ENCODE measurements around the gene AFF3. TPM values are rescaled to one million over a fixed set of nuclear protein-coding genes. Genes with fewer than 3 reads are reported as not detected.

The AFF3 gene
- total RNA-seq, 1 experiment from 2014 or later = not detected

- DNase-seq = no peak
- Histone ChIP-seq H4K20me1 (ENCODE audit: insufficient read depth) (no peaks in the 10 kb centered on the region), H3K9me2 (ENCODE audit: insufficient read depth) (no peaks in the 10 kb centered on the region), H3K4me2 (no peak overlapping the region), H3F3A (ENCODE audit: insufficient read depth, low read depth) (no peaks in the 10 kb centered on the region), H3K9me3 (ENCODE audit: insufficient read depth, low read depth) (no peaks in the 10 kb centered on the region), H3K4me1 (replicated peaks; ENCODE audit: insufficient read depth) (no peaks in the 10 kb centered on the region), H2AFZ (no peak overlapping the region), H3K27ac (no peak overlapping the region), H3K4me3 (no peak overlapping the region), H3K27me3 (ENCODE audit: insufficient read depth, low read depth) (peaks cover 51% of the 10 kb centered on the region), H3K79me2 (ENCODE audit: low read depth) (no peaks in the 10 kb centered on the region), H3K36me3 (ENCODE audit: low read depth) (no peaks in the 10 kb centered on the region)
- intact Hi-C loops (cut with micrococcal nuclease; ENCODE audit: unreplicated experiment) = no loop called here
- POLR2A ChIA-PET (ENCODE audit: unreplicated experiment) = no interaction called here
- no peak for TF ChIP-seq EZH2 (IDR thresholded peaks at IDR 0.05; ENCODE audit: low read depth)
- TF ChIP-seq CTCF (conservative IDR thresholded peaks at IDR 0.05) = no peak
- CTCF ChIA-PET = no interaction called here
- BruUV-seq (replicated peaks) = no TSS peak
Observed at GRCh38 chr2:100145893-100146656, 3.7 kb upstream of the AFF3 start.

- Histone ChIP-seq H3K27ac (no peak overlapping the region), H2AFZ (no peak overlapping the region), H3K27me3 (ENCODE audit: insufficient read depth, low read depth) (peaks cover 67% of the 10 kb centered on the region), H3K9me2 (ENCODE audit: insufficient read depth) (no peaks in the 10 kb centered on the region), H3K4me3 (no peak overlapping the region), H3K4me2 (no peak overlapping the region), H3F3A (ENCODE audit: insufficient read depth, low read depth) (no peaks in the 10 kb centered on the region), H3K79me2 (ENCODE audit: low read depth) (no peaks in the 10 kb centered on the region), H3K36me3 (ENCODE audit: low read depth) (no peaks in the 10 kb centered on the region), H3K9me3 (ENCODE audit: insufficient read depth, low read depth) (no peaks in the 10 kb centered on the region), H4K20me1 (ENCODE audit: insufficient read depth) (no peaks in the 10 kb centered on the region), H3K4me1 (replicated peaks; ENCODE audit: insufficient read depth) (no peaks in the 10 kb centered on the region)
- ChIA-PET CTCF (no interaction called here), POLR2A (ENCODE audit: unreplicated experiment) (no interaction called here)
- TF ChIP-seq CTCF (conservative IDR thresholded peaks at IDR 0.05) (no peak), EZH2 (IDR thresholded peaks at IDR 0.05; ENCODE audit: low read depth) (no peak)
- intact Hi-C loops (cut with micrococcal nuclease; ENCODE audit: unreplicated experiment) = no loop called here
- no TSS peak for BruUV-seq (replicated peaks)
- no peak for DNase-seq
Observed at GRCh38 chr2:100143286-100143685, 896 bp upstream of the AFF3 start.

- Histone ChIP-seq H3K79me2 (ENCODE audit: low read depth) (no peaks in the 10 kb centered on the region), H3K4me2 (no peak overlapping the region), H3K9me3 (ENCODE audit: insufficient read depth, low read depth) (no peaks in the 10 kb centered on the region), H3K27me3 (ENCODE audit: insufficient read depth, low read depth) (peaks cover 72% of the 10 kb centered on the region), H3F3A (ENCODE audit: insufficient read depth, low read depth) (no peaks in the 10 kb centered on the region), H3K4me3 (no peak overlapping the region), H3K27ac (no peak overlapping the region), H2AFZ (no peak overlapping the region), H3K4me1 (replicated peaks; ENCODE audit: insufficient read depth) (no peaks in the 10 kb centered on the region), H4K20me1 (ENCODE audit: insufficient read depth) (no peaks in the 10 kb centered on the region), H3K9me2 (ENCODE audit: insufficient read depth) (no peaks in the 10 kb centered on the region), H3K36me3 (ENCODE audit: low read depth) (no peaks in the 10 kb centered on the region)
- POLR2A ChIA-PET (ENCODE audit: unreplicated experiment) = no interaction called here
- intact Hi-C loops (cut with micrococcal nuclease; ENCODE audit: unreplicated experiment) = no loop called here
- CTCF ChIA-PET = no interaction called here
- no peak for TF ChIP-seq EZH2 (IDR thresholded peaks at IDR 0.05; ENCODE audit: low read depth)
- no peak for TF ChIP-seq CTCF (conservative IDR thresholded peaks at IDR 0.05)
- BruUV-seq (replicated peaks) = no TSS peak
- no peak for DNase-seq
Observed at GRCh38 chr2:100141906-100142305, 484 bp downstream of the AFF3 start.

All from PC-9 (cell line).